SK-N-SH treated with all-trans-retinoic acid at 6 μM for 48 hours (cell line): Measurements from ENCODE around the gene CD180.

ENCODE experiments used
- ATAC-seq: fragments of 200-7000 bp; cut with Tn5 transposase; 3 replicates; pipeline ENCODE4 v1.9.1; 2020; ENCODE audit warnings: mild to moderate bottlenecking, moderate library complexity
- ARNTL ChIP-seq: fragments of 450-650 bp; formaldehyde crosslinking; IDR thresholded peaks from 2 replicates; pipeline ENCODE4 v1.5.0; 2020; ENCODE audit warnings: low read depth, mild to moderate bottlenecking, moderate library complexity, borderline replicate concordance
- BACH2 ChIP-seq: fragments of 250-450 bp; sonication (Bioruptor Pico); IDR thresholded peaks from 2 replicates; pipeline ENCODE4 v1.9.0; 2021; ENCODE audit warnings: mild to moderate bottlenecking, borderline replicate concordance
- CSDC2 ChIP-seq: fragments of 250-450 bp; sonication (Bioruptor Pico); IDR thresholded peaks from 2 replicates; pipeline ENCODE4 v1.5.0; 2020; ENCODE audit warnings: mild to moderate bottlenecking, moderate library complexity
- ESRRG ChIP-seq: fragments of 250-450 bp; sonication (Bioruptor Pico); IDR thresholded peaks from 2 replicates; pipeline ENCODE4 v1.6.1; 2021; ENCODE audit warnings: mild to moderate bottlenecking
- GLIS3 ChIP-seq: fragments of 250-450 bp; sonication (Bioruptor Pico); IDR thresholded peaks from 2 replicates; pipeline ENCODE4 v1.5.0; 2020; ENCODE audit warnings: mild to moderate bottlenecking, moderate library complexity
- OSR1 ChIP-seq: fragments of 250-450 bp; sonication (Bioruptor Pico); IDR thresholded peaks from 2 replicates; pipeline ENCODE4 v1.8.0; 2022; ENCODE audit warnings: moderate library complexity, mild to moderate bottlenecking, inconsistent platforms
- PPARA ChIP-seq: fragments of 250-450 bp; sonication (Bioruptor Pico); IDR thresholded peaks from 2 replicates; pipeline ENCODE4 v1.5.0; 2020; ENCODE audit warnings: mild to moderate bottlenecking, borderline replicate concordance
- RARB ChIP-seq: fragments of 250-450 bp; sonication (Bioruptor Pico); IDR thresholded peaks from 2 replicates; pipeline ENCODE4 v1.8.0; 2021; ENCODE audit warnings: mild to moderate bottlenecking, moderate library complexity
- SNAI2 ChIP-seq: fragments of 250-450 bp; sonication (Bioruptor Pico); IDR thresholded peaks from 2 replicates; pipeline ENCODE4 v1.5.0; 2020; ENCODE audit warnings: mild to moderate bottlenecking, moderate library complexity
- TCF4 ChIP-seq: fragments of 250-450 bp; sonication (Bioruptor Pico); IDR thresholded peaks from 2 replicates; pipeline ENCODE4 v1.8.0; 2021; ENCODE audit warnings: mild to moderate bottlenecking, moderate library complexity, borderline replicate concordance
- TOX ChIP-seq: fragments of 250-450 bp; sonication (Bioruptor Pico); IDR thresholded peaks from 2 replicates; pipeline ENCODE4 v1.8.0; 2021; ENCODE audit warnings: mild to moderate bottlenecking, moderate library complexity, borderline replicate concordance
- ZFP3 ChIP-seq: fragments of 250-450 bp; sonication (Bioruptor Pico); IDR thresholded peaks from 2 replicates; pipeline ENCODE4 v1.5.0; 2020; ENCODE audit warnings: mild to moderate bottlenecking, moderate library complexity
- ZFP30 ChIP-seq: fragments of 450-650 bp; formaldehyde crosslinking; IDR thresholded peaks from 2 replicates; pipeline ENCODE4 v1.5.0; 2022; ENCODE audit warnings: mild to moderate bottlenecking, moderate library complexity
- ZNF70 ChIP-seq: fragments of 450-650 bp; formaldehyde crosslinking; IDR thresholded peaks from 2 replicates; pipeline ENCODE4 v1.5.0; 2020; ENCODE audit warnings: mild to moderate bottlenecking, moderate library complexity
- ZNF8 ChIP-seq: fragments of 450-650 bp; formaldehyde crosslinking; IDR thresholded peaks from 2 replicates; pipeline ENCODE4 v1.5.0; 2020; ENCODE audit warnings: mild to moderate bottlenecking, moderate library complexity
- TF ChIP-seq, protein P1 (sequence below): fragments of 250-450 bp; sonication (Bioruptor Pico); IDR thresholded peaks from 2 replicates; pipeline ENCODE4 v1.5.0; 2020; ENCODE audit warnings: mild to moderate bottlenecking, moderate library complexity
- TF ChIP-seq, protein P2 (sequence below): fragments of 250-450 bp; sonication (Bioruptor Pico); IDR thresholded peaks from 2 replicates; pipeline ENCODE4 v1.5.1; 2021; ENCODE audit warnings: mild to moderate bottlenecking, moderate library complexity
- TF ChIP-seq, protein P3 (sequence below): fragments of 250-450 bp; sonication (Bioruptor Pico); IDR thresholded peaks from 2 replicates; pipeline ENCODE4 v1.8.0; 2020; ENCODE audit warnings: mild to moderate bottlenecking, moderate library complexity, borderline replicate concordance
- TF ChIP-seq, protein P4 (sequence below): fragments of 250-450 bp; sonication (Bioruptor Pico); IDR thresholded peaks from 2 replicates; pipeline ENCODE4 v1.8.0; 2021; ENCODE audit warnings: low read depth, mild to moderate bottlenecking, moderate library complexity, borderline replicate concordance

Gene CD180

DNA sequence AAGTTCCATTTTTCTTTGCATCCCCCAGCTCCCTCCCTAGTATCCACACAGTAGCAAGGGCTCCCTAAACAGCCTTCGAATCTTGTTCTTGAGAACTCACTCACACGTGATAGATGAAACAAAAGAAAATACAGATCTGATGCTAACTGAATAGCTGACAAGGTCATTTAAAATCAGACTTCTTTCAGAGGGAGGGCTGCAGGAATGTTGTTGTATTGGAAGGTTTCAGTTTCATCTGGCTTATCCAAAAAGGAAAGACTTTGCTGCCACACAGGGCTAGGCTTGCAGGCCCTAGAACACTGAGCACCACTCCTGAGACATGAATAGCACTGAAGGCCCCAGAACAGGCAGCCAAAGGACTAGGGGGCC is 3.2 kb downstream of the CD180 start:
- no peak for ATAC-seq
- TF ChIP-seq TOX (CRISPR knock-in tag) (no peak), ZNF8 (no peak), SNAI2 (CRISPR knock-in tag) (no peak), GLIS3 (CRISPR knock-in tag) (no peak), ARNTL (CRISPR knock-in tag) (no peak), ESRRG (CRISPR knock-in tag) (no peak), TCF4 (CRISPR knock-in tag) (no peak), BACH2 (no peak), ZFP30 (no peak)
- TF ChIP-seq, protein P1, sequence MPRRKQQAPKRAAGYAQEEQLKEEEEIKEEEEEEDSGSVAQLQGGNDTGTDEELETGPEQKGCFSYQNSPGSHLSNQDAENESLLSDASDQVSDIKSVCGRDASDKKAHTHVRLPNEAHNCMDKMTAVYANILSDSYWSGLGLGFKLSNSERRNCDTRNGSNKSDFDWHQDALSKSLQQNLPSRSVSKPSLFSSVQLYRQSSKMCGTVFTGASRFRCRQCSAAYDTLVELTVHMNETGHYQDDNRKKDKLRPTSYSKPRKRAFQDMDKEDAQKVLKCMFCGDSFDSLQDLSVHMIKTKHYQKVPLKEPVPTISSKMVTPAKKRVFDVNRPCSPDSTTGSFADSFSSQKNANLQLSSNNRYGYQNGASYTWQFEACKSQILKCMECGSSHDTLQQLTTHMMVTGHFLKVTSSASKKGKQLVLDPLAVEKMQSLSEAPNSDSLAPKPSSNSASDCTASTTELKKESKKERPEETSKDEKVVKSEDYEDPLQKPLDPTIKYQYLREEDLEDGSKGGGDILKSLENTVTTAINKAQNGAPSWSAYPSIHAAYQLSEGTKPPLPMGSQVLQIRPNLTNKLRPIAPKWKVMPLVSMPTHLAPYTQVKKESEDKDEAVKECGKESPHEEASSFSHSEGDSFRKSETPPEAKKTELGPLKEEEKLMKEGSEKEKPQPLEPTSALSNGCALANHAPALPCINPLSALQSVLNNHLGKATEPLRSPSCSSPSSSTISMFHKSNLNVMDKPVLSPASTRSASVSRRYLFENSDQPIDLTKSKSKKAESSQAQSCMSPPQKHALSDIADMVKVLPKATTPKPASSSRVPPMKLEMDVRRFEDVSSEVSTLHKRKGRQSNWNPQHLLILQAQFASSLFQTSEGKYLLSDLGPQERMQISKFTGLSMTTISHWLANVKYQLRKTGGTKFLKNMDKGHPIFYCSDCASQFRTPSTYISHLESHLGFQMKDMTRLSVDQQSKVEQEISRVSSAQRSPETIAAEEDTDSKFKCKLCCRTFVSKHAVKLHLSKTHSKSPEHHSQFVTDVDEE (CRISPR knock-in tag), result no peak
- TF ChIP-seq, protein P2, sequence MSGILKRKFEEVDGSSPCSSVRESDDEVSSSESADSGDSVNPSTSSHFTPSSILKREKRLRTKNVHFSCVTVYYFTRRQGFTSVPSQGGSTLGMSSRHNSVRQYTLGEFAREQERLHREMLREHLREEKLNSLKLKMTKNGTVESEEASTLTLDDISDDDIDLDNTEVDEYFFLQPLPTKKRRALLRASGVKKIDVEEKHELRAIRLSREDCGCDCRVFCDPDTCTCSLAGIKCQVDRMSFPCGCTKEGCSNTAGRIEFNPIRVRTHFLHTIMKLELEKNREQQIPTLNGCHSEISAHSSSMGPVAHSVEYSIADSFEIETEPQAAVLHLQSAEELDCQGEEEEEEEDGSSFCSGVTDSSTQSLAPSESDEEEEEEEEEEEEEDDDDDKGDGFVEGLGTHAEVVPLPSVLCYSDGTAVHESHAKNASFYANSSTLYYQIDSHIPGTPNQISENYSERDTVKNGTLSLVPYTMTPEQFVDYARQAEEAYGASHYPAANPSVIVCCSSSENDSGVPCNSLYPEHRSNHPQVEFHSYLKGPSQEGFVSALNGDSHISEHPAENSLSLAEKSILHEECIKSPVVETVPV (CRISPR knock-in tag), result no peak

DNA sequence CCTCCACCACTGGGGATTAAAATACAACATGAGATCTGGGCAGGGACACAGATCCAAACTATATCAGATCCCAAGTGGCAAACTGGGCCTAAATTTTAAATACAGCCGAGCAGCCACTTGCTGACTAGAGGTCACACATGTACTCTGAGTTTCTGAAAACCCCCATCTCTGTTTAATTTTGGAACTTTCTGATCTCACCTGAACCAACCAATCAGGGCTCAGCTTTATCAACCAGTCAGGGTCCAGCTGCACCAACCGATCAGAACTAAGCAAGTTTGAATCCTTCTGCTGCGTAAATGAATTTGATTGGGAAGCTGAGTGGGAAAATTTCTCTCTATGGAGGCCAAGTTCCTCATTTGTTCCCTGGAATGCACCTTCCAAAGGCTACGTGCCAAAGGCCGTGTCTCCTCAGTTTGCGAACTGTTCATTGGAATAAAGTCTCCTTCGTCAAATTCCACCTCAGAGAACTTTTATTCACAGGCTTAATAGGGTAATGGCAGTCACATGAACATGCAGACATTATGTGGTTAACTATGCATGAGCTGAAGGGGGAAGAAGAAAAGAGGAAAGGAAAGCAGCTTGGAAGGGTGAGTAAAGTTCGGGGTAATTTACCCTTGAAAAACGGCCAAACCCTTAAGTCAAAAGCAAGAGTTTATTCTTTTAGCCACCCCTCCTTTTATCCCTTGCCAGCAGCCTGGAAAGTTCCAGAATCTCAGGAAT is 3.7 kb downstream of the CD180 start:
- ATAC-seq, result no peak
- no peak for TF ChIP-seq CSDC2 (CRISPR knock-in tag)
- TF ChIP-seq, protein P3, sequence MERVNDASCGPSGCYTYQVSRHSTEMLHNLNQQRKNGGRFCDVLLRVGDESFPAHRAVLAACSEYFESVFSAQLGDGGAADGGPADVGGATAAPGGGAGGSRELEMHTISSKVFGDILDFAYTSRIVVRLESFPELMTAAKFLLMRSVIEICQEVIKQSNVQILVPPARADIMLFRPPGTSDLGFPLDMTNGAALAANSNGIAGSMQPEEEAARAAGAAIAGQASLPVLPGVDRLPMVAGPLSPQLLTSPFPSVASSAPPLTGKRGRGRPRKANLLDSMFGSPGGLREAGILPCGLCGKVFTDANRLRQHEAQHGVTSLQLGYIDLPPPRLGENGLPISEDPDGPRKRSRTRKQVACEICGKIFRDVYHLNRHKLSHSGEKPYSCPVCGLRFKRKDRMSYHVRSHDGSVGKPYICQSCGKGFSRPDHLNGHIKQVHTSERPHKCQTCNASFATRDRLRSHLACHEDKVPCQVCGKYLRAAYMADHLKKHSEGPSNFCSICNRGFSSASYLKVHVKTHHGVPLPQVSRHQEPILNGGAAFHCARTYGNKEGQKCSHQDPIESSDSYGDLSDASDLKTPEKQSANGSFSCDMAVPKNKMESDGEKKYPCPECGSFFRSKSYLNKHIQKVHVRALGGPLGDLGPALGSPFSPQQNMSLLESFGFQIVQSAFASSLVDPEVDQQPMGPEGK (CRISPR knock-in tag), result no peak

DNA sequence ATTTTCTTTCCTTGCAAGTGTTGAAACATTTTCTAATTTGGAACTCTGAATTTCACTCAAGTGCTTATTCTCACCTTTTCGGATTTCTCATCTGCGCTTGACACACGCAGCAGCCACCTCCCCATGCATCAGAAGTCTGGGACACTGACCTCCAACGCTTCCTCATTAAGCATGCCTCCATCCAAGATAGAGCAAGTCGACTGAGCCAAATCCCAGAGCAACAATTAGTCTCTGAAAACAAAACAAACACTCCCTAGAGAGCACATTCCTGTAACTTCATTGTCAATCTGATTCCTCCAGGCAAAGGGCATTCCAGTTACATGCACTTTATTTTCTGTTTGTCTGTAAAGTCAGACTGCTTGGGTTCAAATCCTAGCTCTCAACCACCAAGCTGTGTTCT is 5.7 kb downstream of the CD180 start:
- no peak for ATAC-seq
- TF ChIP-seq TOX (CRISPR knock-in tag), result no peak
- TF ChIP-seq OSR1, result no peak
- TF ChIP-seq RARB (CRISPR knock-in tag), result no peak
- TF ChIP-seq, protein P2 (CRISPR knock-in tag), result no peak
- no peak for TF ChIP-seq SNAI2 (CRISPR knock-in tag)
- TF ChIP-seq GLIS3 (CRISPR knock-in tag), result no peak
- TF ChIP-seq, protein P4, sequence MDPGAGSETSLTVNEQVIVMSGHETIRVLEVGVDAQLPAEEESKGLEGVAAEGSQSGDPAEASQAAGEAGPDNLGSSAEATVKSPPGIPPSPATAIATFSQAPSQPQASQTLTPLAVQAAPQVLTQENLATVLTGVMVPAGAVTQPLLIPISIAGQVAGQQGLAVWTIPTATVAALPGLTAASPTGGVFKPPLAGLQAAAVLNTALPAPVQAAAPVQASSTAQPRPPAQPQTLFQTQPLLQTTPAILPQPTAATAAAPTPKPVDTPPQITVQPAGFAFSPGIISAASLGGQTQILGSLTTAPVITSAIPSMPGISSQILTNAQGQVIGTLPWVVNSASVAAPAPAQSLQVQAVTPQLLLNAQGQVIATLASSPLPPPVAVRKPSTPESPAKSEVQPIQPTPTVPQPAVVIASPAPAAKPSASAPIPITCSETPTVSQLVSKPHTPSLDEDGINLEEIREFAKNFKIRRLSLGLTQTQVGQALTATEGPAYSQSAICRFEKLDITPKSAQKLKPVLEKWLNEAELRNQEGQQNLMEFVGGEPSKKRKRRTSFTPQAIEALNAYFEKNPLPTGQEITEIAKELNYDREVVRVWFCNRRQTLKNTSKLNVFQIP (CRISPR knock-in tag), result no peak
- TF ChIP-seq ZNF70 (CRISPR knock-in tag), result no peak
- no peak for TF ChIP-seq ZFP3
- no peak for TF ChIP-seq PPARA (CRISPR knock-in tag)
- TF ChIP-seq, protein P1 (CRISPR knock-in tag), result no peak
- TF ChIP-seq, all 23 proteins: peak for 0
